GM19025 (cell line): ENCODE data around the gene EIF4ENIF1.
"Not testable (repeated sequence)": the region's sequence is repeated elsewhere in the genome, so short reads cannot be mapped to it uniquely, and the experiment has no call there.

Source experiments
- ATAC-seq: cut with Tn5 transposase; IDR thresholded peaks from one replicate; pipeline ENCODE4 v1.9.1; 2021; ENCODE audit warnings: mild to moderate bottlenecking, low read depth, moderate library complexity; ENCODE audit not compliant: unreplicated experiment

Gene EIF4ENIF1

DNA sequence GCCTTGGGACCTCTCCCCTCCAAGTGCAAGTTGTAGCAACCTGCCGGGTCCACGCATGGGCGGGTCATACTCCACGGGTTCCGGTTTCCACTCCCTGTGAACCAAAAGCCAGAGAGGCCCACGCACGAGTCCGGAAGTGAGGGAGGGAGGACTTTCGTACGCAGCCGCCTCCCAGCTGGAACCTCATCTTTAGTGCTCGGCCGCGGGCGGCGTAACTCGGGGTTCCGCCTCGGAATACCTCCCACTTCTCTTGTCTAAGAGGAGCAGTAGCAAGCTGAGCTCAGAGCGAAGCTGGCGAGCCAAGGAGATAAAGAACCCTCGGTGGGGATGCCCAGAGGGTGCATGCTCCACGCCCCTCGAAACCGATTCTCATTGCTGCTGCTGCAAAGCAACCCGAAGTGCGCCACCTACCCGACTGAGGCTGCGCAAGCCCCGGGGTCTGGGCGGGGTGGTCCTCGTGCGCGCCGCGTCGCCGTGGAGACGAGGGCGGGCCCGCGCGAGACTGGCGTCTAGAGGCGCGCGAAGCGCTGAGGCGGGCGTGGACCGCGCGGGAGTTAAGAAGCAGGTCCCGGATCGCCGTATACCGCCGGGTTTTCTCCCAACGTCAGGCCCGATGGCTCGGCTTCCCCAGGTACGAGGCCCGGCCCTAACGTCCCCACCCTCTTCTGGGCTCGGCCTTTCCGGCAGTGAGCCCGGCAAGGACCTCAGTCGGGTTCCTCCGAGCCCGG is 6.5 kb upstream of the EIF4ENIF1 start, which contains the start of gene SFI1:
TSS of gene SFI1 (plus strand) at position 530 of the 728 bp plus-strand sequence. CDS start 11,749 bp downstream, outside the sequence.
- peak; percentile 77 for ATAC-seq

DNA sequence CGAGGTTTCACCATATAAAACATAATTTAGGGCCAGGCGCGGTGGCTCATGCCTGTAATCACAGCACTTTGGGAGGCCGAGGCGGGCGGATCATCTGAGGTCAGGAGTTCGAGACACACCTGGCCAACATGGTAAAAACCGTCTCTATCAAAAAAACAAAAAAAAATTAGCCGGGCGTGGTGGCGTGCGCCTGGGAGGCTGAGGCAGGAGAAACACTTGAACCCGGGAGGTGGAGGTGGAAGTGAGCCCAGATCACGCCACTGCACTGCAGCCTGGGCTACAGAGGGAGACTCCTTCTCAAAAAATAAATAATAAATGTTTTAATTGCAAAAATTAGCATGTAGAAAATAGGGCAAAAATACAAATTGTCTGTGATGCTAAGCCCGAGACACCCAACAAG is 5.7 kb upstream of the EIF4ENIF1 start:
- ATAC-seq, result no peak

DNA sequence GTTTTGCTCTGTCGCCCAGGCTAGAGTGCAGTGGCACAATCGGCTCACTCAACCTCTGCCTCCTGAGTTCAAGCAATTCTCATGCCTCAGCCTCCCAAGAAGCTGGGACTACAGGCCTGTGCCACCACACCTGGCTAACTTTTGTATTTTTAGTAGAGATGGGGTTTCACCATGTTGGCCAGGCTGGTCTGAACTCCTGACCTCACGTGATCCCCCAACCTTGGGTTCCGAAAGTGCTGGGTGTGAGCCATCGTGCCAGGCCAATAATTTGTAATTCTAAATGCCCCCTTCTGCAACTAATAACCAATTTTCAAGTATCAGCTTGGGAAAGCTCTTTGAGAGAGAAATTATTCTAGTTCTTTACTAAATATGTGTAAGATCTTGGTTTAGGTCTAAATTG is 3.7 kb upstream of the EIF4ENIF1 start:
- not testable (repeated sequence) for ATAC-seq

DNA sequence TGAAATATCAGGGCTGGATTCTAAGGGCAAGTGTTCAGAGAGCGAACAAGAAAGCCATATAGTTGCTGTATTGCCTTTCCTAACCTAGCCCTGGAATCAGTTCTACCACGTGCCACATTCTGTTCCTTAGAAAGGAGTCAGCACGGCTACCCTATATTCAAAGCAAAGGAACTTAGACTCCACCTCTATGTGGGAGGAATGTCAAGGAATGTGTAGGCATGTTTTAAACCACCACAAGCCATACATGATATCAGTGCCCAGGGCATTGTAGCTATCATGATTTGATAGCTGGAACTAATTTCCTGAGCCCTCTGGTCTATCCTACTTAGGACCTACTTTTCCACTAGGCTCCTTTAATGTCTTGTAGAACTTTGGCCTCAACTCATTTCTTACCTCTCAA is 2.5 kb upstream of the EIF4ENIF1 start:
- ATAC-seq, result no peak

DNA sequence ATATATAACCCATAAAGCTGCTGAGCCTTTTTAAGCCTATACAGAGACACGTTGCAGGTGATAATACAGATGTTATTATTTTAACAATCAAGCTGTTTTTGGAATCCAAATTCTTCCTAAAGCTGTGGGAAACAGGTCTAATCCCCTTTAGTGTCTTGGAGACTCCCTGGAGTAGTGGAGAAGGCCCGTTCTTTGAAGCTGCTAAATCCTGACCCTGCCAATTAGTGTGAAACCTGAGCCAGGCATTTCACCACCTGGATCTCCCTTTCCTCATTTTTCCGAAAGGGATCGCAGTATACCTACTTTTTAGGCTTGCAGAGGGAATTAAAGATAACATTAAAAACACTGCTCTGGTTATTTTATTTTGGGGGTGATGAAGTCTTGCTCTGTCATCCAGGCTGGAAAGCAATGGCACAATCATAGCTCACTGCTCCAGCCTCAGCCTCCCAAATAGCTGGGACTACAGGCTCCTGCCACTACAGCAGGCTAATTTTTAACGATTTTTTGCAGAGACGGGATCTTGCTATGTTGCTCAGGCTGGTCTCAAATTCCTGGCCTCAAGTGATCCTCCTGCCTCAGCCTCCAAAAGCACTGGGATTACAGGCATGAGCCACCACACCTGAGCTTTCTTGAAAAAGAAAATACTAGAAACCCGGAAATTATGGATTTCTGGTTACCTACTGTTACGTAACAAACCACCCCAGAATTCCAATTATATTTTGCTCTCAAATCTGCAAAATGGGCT is 1.7 kb upstream of the EIF4ENIF1 start:
- ATAC-seq, result no peak

DNA sequence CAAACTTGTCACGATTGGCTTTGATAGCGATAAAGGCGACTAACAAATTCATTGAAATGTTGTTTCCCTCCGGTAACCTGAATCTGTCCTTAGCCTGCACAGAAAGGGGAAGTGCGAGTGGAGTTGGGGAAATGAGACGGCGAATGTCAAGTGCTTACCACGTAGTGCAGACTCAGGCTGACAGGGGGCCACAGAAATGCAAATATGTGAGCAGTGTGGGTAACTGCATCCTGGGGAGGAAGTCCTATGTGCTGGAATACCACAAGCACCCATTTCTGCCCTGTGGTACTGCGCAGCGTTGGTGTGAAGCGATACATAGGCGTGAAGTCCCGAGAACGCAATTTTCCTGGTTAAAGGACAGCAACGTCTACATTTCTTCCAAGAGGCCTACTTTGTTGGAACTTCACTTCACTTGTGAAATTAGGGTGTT is 869 bp upstream of the EIF4ENIF1 start:
- ATAC-seq, result peak; percentile 47

DNA sequence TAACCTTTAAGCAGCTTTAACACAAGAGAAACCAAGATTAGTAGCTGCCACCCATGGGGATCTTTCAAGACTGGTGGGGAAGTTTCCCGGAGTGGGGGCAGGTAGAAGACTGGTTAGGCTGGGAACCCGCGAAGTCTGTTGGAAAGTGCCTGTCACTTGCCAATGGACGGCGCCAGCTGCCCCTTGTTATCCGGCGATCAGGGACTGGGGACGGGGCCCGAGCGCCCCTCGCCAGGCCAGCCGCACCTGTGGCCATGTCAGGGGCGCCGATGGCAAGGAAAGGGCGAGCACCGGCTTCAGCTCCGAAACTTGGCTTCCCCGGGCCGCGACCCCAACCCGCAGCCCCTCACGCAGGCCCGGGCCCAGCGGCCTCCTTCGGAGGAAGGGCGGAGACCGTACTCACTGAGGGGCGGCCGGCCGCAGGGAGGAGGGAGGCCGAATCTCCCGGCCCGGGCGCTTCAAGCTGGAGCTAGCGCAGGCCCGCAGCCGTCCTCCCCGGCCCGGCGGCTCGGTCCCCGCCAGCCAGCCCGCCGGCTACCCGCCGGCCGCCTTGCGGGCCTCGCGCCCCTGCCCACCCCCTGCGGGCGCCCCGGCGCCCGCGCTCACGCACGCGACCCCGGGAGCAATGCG is 539 bp downstream of the EIF4ENIF1 start:
- ATAC-seq, result peak; percentile 27

DNA sequence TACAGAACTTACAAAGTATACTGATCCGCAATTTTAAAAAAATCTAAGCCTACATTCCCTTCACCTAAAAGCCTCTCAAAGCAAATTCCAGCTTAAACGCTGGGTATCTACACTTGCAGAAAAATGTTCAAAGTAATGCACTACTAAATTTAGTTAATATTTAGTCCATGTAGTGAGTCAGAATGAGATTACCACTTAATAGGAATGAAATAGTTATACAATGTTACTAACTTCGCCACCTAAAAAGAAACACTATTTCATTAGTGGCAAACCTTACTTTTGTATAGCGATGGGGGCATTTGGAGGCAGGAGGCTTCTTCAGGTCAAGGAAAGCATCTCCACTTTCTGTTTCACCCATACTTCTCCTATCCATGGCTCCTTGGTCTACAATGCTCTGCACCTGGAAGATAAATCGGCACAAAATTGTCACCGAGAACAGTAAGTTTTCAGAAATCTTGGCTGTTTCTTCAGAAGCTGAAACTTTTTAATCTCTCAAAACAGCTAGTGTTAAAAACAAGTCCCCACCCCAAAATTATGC is 1.2 kb downstream of the EIF4ENIF1 start:
- ATAC-seq, result no peak

DNA sequence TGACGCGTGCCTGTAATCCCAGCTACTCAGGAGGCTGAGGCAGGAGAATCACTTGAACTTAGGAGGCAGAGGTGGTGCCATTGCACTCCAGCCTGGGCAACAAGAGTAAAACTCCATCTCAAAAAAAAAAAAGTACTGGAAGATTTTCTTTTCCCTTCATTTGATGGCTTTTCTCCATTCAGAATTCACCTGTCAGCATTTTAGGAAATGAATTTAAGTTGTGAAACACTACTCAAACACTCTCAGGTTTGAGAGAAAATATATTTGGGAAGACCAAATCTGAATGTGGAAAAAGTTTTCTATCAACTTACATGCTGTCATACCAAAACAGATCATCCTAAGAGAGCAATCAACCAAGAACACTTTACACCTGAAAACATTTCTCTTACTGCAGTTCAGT is 2.7 kb downstream of the EIF4ENIF1 start:
- ATAC-seq, result no peak

DNA sequence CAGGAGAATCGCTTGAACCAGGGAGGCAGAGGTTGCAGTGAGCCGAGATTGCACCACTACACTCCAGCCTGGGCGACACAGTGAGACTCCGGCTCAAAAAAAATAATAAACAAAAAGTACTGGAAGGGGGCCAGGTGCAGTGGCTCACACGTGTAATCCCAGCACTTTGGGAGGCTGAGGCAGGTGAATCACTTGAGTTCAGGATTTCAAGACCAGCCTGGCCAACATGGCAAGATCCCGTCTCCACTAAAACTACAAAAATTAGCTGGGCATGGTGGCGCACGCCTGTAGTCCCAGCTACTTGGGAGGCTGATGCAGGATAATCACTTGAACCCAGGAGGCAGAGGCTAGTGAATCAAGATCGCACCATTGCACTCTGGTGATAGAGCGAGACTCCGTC is 3.3 kb downstream of the EIF4ENIF1 start:
- not testable (repeated sequence) for ATAC-seq

DNA sequence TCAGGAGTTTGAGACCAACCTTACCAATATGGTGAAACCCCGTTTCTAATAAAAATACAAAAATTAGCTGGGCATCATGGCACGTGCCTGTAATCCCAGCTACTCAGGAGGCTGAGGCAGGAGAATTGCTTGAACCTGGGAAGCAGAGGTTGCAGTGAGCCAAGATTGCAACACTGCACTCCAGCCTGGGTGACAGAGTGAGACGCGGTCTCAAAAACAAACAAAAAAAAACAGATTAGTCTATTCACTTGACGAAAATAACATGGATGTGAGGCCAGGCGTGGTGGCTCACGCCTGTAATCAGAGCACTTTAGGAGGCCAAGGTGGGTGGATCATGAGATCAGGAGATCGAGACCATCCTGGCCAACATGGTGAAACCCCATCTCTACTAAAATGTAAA is 7.2 kb downstream of the EIF4ENIF1 start:
- ATAC-seq, result not testable (repeated sequence)

DNA sequence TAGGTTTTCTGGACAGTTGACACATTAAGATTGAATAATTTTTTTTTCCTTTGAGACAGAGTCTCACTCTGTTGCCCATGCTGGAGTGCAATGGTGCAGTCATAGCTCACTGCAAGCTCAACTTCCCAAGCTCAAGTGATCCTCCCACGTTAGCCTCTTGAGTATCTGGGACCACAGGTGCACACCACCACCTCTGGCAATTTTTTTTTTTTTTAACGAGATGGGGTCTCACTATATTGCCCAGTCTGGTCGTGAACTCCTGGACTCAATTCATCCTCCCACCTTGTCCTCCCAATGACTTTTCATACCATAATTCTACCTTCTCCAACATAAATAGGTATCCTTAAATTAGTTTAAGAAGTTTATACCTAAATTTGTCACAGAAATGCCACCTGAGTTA is 8.5 kb downstream of the EIF4ENIF1 start:
- no peak for ATAC-seq

DNA sequence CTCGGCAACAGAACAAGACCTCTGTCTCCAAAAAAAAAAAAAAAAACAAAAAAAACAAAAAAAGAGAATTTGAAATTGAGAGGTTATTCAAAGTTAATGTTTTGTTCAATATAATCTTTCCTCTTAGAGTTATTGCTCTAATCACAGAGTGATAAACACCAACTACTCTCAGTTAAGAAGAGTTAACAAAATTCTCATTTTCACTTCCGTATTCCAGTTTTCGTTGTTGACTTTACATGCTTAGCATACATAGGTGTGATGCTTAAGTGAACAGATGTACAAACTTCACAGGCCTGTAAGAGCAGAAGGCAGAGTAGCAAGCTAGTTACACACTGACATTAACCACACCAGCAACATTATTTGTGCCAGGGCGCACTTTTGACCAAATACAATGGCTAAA is 12.3 kb downstream of the EIF4ENIF1 start:
- ATAC-seq, result no peak

DNA sequence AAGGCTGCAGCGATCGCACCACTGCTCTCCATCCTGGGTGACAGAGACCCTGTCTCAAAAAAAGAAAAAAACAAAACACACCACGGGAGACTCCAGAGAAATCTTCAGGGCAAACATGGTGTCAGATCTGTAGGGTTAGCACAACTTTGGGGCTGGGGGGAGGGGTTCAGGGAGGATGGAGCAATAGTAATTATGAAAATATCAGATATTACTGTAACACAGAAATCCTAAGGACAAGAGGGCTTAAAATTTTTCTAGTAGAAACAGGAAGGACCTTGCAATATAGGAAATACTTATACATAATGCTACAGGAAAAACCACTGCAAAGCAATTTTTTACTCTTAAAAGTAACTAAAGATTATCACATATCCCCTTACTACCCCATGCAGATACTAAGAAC is 13.8 kb downstream of the EIF4ENIF1 start:
- no peak for ATAC-seq

DNA sequence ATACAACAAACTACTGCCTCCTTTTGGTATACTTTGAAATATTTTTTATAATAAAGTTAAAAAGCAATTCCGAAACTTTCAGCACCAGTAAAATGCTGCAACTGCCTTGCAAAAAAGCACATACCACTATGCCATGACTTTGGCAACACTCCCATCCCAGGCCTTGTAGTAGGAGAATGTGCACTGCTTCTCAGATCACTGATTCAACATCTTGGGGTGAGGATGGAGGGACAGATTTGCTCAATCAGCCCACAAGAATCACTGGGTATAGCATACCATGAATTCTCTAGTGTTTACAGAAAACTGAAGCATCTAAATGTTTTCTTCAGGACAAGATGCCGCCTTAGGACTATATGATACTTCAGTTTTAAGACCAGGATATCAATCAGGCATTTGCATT is 14.9 kb downstream of the EIF4ENIF1 start:
- ATAC-seq, result no peak

DNA sequence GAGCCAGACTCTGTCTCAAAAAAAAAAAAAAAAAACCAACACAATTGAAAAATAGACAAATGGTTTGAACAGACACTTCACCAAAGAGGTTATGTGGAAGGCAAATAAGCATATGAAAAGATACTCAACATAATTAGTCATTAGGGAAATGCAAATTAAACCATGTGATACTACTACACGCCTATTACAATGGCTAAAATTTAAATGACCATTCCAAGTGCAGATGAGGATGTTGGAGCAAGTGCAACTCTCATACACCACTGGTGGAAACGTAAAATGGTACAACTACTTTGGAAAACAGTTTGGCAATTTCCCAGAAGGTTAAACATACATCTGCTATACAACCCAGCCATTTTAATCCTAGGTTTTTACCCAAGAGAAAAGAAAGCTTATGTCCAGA is 24.3 kb downstream of the EIF4ENIF1 start:
- no peak for ATAC-seq

DNA sequence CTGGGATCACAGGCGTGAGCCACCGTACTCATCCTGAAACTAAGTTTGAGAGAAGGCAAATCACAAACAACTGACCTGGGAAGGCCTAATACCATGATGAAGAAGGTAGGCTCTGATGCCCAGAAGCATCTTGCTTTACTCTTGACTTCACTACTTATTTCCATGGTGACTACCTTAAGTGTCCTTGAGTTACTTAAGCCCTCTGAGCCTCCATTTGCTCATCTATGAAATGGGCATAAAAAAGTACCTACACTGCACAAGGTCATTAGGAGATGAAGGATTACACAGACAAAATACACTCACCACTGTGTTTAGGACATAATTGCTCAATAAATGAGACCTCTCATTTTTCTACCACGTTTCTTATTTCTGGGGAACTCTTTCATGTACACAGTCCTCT is 27.9 kb downstream of the EIF4ENIF1 start:
- no peak for ATAC-seq

DNA sequence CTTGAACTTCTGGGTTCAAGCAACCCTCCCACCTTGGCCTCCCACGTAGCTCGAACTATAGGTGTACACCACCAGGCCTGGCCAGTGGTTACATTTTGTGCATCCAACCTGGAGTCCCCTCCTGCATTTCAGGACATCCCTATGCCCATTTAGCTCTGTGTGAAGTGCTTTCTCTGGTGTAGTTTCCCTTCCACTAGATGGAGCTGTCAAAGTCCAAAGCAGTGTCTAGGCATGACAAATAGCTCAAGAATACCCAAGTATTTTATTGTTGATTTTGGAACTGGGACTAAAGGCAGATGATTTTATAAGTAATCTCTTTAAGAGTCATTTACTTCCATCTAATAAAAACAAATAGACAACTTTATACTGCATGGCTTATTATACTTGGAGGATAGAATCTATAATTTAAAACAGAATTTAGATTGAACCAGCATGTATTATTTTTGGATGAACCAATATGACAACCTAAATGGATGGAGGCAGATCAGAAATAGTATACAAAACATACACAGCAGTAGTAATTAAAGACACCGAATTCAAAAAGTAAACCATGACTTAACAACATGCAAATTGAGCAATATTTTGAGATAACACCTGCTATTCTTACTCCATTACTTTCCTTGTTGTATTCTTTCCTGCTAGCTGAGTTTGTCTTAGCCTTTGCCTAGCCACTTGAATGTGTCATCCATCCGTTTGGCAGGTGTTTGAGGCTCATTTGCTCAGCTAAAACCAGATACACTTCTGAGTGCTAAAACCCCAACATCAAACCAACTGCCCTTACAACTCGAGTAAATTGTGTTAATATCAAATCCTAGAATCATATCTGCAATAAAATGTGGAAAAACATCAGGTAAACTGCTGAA is 37.7 kb downstream of the EIF4ENIF1 start:
- ATAC-seq, result no peak

DNA sequence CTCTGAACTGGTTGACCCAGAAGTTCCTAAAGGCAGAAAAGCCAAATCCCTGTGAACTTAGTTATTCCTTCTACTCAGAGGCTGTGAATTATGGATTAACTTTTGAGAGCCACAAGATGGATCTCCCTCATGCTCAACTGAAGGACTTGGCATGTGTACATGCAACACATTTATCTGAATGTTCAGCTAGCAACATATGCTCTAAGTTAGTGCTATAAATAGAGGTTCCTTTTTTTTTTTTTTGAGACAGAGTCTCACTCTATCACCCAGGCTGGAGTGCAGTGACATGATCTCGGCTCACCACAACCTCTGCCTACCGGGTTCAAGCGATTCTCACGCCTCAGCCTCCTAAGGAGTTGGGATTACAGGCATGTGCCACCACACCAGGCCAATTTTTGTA is 40.1 kb downstream of the EIF4ENIF1 start:
- no peak for ATAC-seq

DNA sequence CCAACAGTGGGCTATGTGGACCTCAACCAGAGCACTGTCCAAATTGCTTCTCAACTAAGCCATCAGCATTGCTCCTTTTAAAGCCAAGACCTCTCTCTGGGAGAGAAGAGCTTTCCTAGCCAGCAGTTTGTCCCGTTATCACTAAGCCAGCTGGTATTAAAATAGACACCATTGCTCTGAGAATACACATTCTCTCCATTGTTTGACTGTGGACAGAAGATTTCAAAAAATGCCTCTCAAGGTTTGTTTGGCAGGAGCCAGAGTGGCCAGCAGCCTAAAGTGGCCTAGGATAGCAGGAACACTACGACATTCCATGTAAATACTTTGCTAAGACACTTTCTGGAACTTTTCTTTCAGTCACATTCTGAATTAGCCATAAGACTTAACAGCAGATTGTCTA is 41.3 kb downstream of the EIF4ENIF1 start:
- ATAC-seq, result no peak
